RWPE1 (cell line): ENCODE measurements around the gene IL15.
"Not testable (repeated sequence)": the region's sequence is repeated elsewhere in the genome, so short reads cannot be mapped to it uniquely, and the experiment has no call there.

Experiments used
- CTCF ChIA-PET: fragments of 350-600 bp; sonication (Branson Sonifier 250); formaldehyde crosslinking; extraction: SDS; loops from one replicate; lab custom pipeline; 2021; lab: Yijun Ruan, JAX
- POLR2A ChIA-PET: fragments of 400-600 bp; formaldehyde crosslinking; extraction: SDS; loops from one replicate; lab custom pipeline; 2020; ENCODE audit warnings: antibody characterized with exemption; ENCODE audit not compliant: low non-redundant PET; lab: Yijun Ruan, JAX
- DNase-seq: peaks from one replicate; pipeline ENCODE4 v3.0.0; 2012; ENCODE audit warnings: low spot score
- H3K27ac ChIP-seq: fragments of 450-650 bp; 2 replicates; pipeline ENCODE4 v1.5.1; 2017
- CTCF ChIP-seq: fragments of 450-650 bp; conservative IDR thresholded peaks from 2 replicates; pipeline ENCODE4 v1.5.1; 2017; ENCODE audit warnings: low read depth, mild to moderate bottlenecking

IL15 gene

DNA sequence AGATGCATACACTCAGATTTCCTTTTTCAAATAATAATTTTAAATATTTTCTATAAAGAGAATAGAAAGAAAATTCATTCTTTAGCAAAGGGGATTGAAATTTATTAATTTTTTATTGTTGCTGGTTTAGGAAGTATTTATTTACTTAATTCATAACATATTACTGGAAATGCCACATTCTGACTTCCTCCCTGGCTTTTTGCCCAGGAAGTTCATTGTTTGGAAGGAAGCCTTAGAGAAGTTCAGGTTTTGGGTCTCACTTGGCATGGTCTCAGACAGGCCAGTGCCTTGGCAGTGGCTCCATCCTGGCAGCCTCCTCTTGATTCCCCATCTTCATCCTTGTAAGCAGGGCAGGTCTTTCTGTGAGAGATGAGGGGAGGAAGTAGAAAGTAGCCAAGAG is 50.5 kb downstream of the IL15 start:
- ChIA-PET POLR2A (no interaction called here), CTCF (no interaction called here)
- TF ChIP-seq CTCF: no peak
- no peak overlapping the region for H3K27ac ChIP-seq
- no peak for DNase-seq

DNA sequence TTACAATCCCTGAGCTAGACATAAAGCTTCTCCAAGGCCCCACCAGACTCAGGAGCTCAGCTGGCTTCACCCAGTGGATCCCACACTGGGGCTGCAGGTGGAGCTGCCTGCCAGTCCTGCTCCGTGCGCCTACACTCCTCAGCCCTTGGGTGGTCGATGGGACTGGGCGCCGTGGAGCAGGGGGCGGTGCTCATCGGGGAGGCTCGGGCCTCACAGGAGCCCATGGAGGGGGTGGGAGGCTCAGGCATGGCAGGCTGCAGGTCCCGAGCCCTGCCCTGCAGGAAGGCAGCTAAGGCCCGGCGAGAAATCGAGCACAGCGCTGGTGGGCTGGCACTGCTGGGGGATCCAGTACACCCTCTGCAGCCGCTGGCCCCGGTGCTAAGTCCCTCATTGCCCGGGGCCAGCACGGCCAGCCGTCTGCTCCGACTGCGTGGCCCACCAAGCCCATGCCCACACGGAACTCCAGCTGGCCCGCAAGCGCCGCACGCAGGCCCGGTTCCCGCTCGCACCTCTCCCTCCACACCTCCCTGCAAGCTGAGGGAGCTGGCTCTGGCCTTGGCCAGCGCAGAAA is 53.4 kb downstream of the IL15 start:
- CTCF ChIA-PET, DNase-seq, H3K27ac ChIP-seq, POLR2A ChIA-PET: not testable (repeated sequence)

GRCh38 chr4:141691247-141691646 is 54.9 kb downstream of the IL15 start:
- POLR2A ChIA-PET, H3K27ac ChIP-seq, DNase-seq, CTCF ChIA-PET: not testable (repeated sequence)

DNA sequence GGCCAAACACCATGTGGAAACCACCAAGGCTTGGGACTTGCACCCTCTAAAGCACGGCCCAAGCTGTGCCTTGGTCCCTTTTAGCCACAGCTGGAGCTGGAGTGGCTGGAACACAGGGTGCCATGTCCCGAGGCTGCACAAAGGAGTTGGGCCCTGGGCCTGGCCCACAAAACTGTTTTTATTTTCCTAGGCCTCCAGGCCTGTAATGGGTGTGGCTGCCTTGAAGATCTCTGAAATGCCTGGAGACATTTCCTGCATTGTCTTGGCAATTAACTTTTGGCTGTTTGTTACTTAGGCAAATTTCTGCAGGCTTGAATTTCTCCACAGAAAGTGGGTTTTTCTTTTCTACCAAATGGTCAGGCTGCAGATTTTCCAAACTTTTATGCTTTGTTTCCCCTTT is 55.7 kb downstream of the IL15 start:
- no peak for TF ChIP-seq CTCF
- ChIA-PET CTCF (no interaction called here), POLR2A (no interaction called here)
- no peak overlapping the region for H3K27ac ChIP-seq
- no peak for DNase-seq

- H3K27ac ChIP-seq: no peak overlapping the region
- no peak for TF ChIP-seq CTCF
- no peak for DNase-seq
- CTCF ChIA-PET: no interaction called here
- POLR2A ChIA-PET: no interaction called here
These were observed 60.7 kb downstream of the IL15 start for GRCh38 chr4:141697116-141697515.

DNA sequence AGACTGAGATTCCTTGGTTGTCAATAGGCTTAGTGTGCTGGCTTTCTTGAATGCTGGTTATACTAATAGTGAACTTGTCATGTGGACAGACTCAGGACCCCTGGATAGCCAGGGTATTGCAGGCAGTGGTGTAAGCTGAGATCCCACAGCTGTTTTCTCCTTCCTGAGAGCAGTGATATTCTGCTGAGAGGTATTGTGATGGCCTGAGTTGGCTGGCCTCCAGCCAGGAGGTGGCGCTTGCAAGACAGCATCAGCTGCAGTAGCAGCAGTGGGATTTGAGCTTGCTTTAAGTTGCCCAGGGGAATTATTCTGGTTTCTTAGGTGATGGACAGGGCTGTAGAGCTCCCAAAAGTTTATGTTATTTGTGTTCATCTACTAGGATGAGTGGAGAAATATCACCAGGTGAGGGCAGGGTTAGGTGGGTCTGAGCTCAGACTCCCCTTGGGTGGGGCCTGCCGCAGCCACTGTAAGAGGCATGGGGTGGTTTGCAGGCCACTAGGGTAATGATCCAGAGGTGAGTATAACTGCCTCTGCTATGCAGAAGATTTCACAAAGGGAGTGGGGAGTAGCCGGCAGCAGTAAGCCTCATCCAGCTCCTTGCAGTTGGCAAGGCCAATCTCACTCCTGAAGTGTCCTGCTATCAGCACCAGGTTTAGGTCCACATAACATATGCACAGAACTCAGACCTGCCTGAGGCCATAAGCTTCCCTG is 66.2 kb downstream of the IL15 start:
- no peak for DNase-seq
- H3K27ac ChIP-seq: no peak overlapping the region
- TF ChIP-seq CTCF: no peak
- CTCF ChIA-PET: no interaction called here
- POLR2A ChIA-PET: no interaction called here

DNA sequence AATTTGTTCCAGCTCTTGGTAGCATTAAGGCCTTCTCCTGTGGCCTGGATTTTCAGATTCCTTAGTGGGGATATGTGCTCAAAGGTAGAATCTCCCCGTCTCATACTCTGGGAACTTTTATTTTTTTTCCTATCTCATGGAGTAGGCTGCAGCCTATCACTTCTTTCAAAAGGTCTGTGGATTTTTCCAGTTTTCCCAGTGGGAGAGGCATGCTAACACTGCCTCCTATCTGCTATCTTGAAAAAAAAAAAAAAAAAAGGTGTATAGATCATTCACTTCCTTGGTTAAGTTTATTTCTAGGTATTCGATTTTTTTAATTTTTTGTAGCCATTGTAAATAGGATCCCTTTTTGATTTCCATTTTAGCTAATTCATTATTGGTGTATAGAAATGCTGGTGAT is 67.1 kb downstream of the IL15 start:
- DNase-seq: no peak
- no peak for TF ChIP-seq CTCF
- POLR2A ChIA-PET: no interaction called here
- H3K27ac ChIP-seq: no peak overlapping the region
- CTCF ChIA-PET: interaction anchor here (0.7 kb wide), 2 partner anchors 968 to 1665 kb away, joined by 5 to 6 read pairs; no protein-coding TSS in a partner anchor
